Activated CD4-positive, alpha-beta T cell treated with anti-CD3 and anti-CD28 coated beads for 48 hours (primary cell): ENCODE measurements around the gene APOBEC3B.
"Not testable (repeated sequence)": the region's sequence is repeated elsewhere in the genome, so short reads cannot be mapped to it uniquely, and the experiment has no call there.

Experiments used
- DNase-seq: peaks from one replicate; pipeline ENCODE4 v3.0.0-alpha.2; 2020

Gene APOBEC3B

GRCh38 chr22:38952281-38952993, 29.7 kb upstream of the APOBEC3B start:
- DNase-seq, result no peak

- no peak for DNase-seq
Measured at GRCh38 chr22:38953091-38953490, 29.1 kb upstream of the APOBEC3B start.

- peak; percentile 87 for DNase-seq
Measured at GRCh38 chr22:38953577-38954413, 28.4 kb upstream of the APOBEC3B start.

- DNase-seq, result peak; percentile 23
Measured at GRCh38 chr22:38954414-38955043, 27.6 kb upstream of the APOBEC3B start.

GRCh38 chr22:38955250-38955905, 26.8 kb upstream of the APOBEC3B start:
- DNase-seq, result no peak

GRCh38 chr22:38955926-38956325, 26.2 kb upstream of the APOBEC3B start:
- DNase-seq, result no peak

GRCh38 chr22:38956551-38956950, 25.6 kb upstream of the APOBEC3B start:
- DNase-seq, result no peak

- no peak for DNase-seq
Measured at GRCh38 chr22:38957046-38957770, 24.9 kb upstream of the APOBEC3B start, which contains the start of gene APOBEC3A. Gene APOBEC3A, plus strand, starts transcription at chr22:38957609. Its CDS starts 83 bp downstream, at chr22:38957692.

GRCh38 chr22:38957808-38958650, 24.1 kb upstream of the APOBEC3B start:
- DNase-seq, result no peak

GRCh38 chr22:38958651-38958943, 23.6 kb upstream of the APOBEC3B start:
- DNase-seq, result not testable (repeated sequence)

- DNase-seq, result no peak
Measured at GRCh38 chr22:38959590-38959989, 22.6 kb upstream of the APOBEC3B start.

- not testable (repeated sequence) for DNase-seq
Measured at GRCh38 chr22:38960673-38961072, 21.5 kb upstream of the APOBEC3B start.

- DNase-seq, result not testable (repeated sequence)
Measured at GRCh38 chr22:38963291-38963738, 18.8 kb upstream of the APOBEC3B start.

- DNase-seq, result peak; percentile 23
Measured at GRCh38 chr22:38963872-38964271, 18.3 kb upstream of the APOBEC3B start.

- DNase-seq, result no peak
Measured at GRCh38 chr22:38964306-38964705, 17.8 kb upstream of the APOBEC3B start.

- DNase-seq, result no peak
Measured at GRCh38 chr22:38964989-38965388, 17.2 kb upstream of the APOBEC3B start.

GRCh38 chr22:38965614-38966379, 16.4 kb upstream of the APOBEC3B start:
- DNase-seq, result no peak

- DNase-seq, result no peak
Measured at GRCh38 chr22:38966380-38966702, 15.8 kb upstream of the APOBEC3B start.

GRCh38 chr22:38966942-38967341, 15.2 kb upstream of the APOBEC3B start:
- no peak for DNase-seq
